HG03139 (cell line): ENCODE results near the gene GALR3.

Source experiments
- ATAC-seq: cut with Tn5 transposase; IDR thresholded peaks from one replicate; pipeline ENCODE4 v1.9.1; 2021; ENCODE audit not compliant: unreplicated experiment

Gene GALR3

DNA sequence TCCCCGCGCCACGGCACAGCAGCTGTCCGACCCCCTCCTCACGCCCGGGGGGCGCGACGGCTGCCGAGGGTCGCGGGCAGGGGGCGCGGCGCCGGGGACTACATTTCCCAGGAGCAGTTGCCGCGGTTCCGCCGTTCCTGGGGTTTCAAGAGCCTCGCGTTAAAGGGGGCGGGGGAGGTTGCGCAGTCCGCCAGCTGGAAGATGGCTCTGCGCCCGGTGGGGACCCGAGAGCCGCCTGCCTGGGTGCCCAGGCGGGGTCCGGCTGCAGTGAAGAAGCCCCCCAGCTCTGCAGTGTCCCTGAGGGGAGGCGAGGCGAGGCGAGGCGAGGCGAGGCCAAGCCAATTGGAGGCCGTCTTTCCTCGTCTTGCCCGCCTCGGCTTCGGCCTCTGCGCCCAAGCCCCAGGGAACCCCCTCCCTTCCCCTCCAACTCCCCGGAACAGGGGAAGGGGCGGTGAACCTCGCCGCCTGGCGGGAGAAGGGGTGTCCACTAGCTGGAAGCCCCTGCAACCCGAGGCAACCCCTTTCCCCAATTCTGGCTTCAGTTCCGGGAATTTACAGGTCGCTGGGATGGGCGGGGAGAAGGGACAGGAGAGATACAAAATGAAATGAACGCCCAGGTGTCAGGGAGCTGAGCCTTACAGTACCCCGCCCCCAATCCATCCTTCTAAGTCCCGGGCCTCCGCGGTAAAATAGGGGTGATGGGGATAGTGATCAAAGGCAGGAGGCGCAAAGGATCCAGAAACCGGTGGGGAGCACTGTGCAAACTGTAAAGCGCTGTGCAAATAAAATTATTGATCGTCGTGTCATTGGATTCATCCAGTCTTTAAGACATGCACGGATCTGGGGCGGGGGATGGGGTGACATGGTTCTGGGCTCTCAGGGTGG lies 20.6 kb upstream of the GALR3 start:
- no peak for ATAC-seq

DNA sequence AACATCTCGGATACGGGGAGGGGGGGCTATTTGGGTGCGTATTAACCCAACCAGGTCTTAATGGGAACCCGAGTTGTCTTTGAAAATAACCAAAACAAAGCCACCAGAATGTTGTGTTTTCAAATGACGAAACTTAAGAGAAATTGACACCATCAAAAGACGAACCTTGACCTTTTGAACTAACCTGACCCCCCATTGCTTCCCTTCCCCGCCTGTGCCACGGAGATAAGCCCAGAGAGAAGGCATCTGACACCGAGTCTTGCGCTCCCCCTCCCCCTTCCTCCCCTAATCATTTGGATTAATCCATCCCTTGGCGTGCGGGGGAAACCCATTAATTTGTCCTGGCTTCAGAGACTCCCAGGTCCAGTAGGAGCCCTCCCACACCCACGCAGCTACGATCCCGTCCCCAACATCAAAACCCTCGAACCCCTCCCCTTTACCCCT lies 20.0 kb upstream of the GALR3 start:
- ATAC-seq: no peak

DNA sequence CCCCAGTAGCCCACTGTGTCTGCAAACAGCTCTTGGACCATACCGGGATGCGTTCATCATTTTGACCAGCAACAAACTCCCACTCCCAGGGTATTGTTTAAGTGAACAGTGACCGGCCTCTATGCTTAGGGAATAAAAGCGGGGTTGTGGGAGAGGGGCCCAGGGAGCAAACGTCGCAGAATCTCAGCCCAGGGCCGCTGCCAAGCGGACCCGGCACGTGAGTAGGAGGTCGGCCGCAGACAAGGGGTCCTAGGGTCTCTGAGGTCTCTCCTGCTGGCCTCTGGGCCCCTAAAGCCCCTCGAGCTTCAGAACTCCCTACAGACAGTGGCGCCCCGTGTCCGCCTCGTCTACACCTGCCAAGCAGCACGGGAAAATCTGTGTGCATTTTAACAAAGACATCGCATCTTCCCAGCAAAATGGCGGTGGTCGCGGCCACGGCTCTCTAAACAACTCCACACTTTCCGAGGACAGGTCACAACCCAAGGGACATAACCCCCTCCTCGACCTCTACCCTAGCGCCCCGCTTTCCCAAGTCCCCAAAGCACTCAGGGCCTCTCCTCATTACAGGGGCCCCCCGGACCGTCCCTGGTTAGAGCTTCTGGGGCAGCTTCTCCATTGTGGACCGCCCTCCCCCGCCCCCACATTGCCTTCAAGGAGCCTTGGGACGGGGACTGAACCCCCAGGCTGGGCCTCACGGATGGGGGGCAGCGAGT lies 19.4 kb upstream of the GALR3 start:
- no peak for ATAC-seq

DNA sequence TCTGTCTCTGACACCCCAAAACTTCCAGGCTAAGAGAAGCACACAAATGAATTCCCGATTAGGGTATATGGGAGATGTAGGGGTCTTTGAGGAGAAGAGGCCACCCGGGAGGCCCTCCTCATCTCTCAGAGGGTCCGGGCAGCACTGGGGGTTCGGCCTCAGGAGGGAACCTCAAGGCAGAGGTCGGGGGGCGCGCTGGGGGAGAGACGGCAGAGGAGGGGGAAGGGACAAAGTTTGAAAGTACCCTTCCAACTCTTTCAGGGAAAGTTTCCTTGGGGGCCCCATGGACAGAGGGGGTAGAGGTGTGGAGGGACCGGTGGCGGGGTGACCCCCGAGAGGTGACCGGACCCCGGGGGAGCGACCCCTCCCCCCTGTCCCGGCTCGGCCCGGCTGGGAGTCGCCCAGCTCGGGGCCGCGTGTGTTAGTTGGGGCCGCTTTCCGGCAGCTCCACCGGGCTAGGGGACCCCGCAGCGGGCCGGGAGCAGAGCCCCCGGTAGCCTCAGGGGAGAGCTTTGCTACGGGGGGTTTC lies 18.8 kb upstream of the GALR3 start:
- ATAC-seq: no peak

DNA sequence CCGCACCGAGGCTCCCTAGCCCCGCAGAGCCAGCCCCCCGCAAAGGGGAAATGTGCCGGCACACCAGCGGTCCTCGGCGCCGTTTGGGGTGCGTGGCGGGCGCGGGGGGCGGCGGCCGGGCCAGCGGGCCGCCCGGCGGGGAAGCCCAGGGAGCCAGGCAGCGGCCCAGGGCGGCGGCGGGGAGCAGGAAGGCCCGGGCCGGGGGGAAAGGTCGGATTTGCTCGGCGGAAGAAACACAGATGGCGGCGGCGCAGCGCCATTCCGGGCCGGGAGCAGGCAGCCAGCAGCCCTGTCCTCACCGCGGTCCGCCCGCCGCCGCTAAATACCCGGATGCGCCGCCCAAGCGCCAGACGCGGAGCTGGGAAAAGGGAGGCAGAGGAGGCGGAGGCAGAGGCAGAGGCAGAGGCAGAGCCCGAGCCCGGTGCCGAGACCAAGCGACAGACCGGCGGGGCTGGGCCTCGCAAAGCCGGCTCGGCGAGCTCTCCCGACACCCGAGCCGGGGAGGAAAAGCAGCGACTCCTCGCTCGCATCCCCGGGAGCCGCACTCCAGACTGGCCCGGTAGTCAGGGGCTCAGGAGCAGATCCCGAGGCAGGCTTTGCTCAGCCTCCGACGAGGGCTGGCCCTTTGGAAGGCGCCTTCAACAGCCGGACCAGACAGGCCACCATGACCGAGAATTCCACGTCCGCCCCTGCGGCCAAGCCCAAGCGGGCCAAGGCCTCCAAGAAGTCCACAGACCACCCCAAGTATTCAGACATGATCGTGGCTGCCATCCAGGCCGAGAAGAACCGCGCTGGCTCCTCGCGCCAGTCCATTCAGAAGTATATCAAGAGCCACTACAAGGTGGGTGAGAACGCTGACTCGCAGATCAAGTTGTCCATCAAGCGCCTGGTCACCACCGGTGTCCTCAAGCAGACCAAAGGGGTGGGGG lies 18.0 kb upstream of the GALR3 start:
- ATAC-seq: no peak

DNA sequence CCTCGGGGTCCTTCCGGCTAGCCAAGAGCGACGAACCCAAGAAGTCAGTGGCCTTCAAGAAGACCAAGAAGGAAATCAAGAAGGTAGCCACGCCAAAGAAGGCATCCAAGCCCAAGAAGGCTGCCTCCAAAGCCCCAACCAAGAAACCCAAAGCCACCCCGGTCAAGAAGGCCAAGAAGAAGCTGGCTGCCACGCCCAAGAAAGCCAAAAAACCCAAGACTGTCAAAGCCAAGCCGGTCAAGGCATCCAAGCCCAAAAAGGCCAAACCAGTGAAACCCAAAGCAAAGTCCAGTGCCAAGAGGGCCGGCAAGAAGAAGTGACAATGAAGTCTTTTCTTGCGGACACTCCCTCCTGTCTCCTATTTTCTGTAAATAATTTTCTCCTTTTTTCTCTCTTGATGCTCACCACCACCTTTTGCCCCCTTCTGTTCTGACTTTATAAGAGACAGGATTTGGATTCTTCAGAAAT lies 17.3 kb upstream of the GALR3 start:
- ATAC-seq: no peak

DNA sequence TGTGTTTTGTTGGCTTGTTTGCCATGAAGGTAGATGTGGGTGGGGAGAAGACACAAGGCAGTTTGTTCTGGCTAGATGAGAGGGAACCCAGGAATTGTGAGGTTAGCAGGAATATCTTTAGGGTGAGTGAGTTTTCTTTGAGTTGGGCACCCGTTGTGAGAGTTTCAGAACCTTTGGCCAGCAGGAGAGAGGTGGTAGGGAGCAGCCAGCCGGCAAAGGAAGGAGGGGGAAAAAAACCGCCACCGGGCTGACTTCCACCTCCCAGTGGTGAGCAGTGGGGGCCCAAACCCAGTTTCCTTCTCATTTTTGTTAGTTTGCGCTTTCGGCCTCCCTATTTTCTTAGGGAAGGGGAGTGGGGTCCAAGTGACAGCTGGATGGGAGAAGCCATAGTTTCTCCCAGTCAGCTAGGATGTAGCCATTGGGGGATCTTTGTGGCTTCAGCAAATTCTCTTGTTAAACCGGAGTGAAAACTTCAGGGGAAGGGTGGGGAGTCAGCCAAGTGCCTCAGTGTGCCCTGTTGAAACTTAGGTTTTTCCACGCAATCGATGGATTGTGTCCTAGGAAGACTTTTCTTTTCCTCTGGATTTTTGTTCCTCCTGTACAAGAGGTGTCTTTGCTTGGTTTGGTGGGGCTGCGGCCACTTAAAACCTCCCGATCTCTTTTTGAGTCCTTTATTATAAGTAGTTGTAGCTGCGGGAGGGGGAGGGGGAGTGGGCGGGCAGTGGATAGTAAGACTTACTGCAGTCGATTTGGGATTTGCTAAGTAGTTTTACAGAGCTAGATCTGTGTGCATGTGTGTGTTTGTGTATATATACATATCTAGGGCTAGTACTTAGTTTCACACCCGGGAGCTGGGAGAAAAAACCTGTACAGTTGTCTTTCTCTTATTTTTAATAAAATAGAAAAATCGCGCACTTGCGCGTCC lies 16.5 kb upstream of the GALR3 start:
- ATAC-seq: no peak

DNA sequence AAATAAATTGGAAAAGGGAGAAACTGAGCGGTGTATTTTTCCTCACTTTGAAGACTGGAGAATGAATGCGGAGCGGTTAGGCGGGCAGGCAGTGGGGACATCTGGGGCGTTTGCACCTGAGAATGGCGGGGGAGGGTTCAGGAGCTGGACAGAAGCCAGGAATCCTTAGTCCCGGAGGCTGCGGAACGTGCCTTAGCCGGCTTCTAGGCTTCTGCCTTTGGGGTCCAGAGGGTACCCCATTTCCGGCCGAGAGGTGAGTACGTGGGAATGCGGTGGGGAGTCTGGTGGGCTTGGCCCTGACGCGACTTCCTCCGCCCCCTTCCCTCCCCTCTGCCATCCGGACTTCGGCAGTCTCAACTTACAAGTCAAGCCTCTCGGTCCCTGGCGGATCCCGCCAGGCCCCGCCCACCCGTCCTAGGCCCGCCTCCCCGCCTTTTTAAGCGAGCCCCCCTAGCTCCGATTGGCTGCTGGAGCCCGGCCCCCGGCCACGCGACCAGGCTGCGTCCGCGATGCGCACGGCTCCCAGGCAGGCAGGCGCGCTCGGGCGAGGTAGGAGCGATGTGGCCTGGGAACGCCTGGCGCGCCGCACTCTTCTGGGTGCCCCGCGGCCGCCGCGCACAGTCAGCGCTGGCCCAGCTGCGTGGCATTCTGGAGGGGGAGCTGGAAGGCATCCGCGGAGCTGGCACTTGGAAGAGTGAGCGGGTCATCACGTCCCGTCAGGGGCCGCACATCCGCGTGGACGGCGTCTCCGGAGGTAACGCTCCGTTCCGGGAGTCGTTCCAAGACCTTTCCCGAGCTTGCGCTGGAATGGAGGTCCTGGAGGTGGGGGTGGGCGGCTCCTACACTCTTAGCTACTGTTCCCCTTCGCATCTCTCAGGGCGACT lies 15.5 kb upstream of the GALR3 start, which contains the start of gene GCAT:
Gene GCAT (plus strand): TSS at position 525 of the 884 bp plus-strand sequence. CDS start 34 bp downstream, at position 559.
- peak; percentile 66 for ATAC-seq

DNA sequence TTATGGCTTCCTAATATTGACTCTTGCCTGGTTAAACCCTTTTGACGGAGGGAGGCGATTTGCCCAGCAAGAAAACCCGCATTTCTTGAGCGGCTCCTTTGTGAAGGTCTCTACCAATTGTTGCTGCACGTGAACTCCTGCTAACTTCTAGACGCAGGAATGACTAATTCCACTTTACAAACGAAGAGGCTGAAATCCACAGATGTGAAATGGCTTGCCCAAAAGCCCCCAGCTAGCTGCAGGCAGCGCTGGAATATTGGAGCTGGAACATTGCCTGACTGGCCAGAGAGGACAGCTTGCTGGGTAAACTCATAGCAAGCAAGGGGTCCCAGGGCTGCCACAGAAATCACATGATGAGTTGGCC lies 14.9 kb upstream of the GALR3 start:
- ATAC-seq: no peak

DNA sequence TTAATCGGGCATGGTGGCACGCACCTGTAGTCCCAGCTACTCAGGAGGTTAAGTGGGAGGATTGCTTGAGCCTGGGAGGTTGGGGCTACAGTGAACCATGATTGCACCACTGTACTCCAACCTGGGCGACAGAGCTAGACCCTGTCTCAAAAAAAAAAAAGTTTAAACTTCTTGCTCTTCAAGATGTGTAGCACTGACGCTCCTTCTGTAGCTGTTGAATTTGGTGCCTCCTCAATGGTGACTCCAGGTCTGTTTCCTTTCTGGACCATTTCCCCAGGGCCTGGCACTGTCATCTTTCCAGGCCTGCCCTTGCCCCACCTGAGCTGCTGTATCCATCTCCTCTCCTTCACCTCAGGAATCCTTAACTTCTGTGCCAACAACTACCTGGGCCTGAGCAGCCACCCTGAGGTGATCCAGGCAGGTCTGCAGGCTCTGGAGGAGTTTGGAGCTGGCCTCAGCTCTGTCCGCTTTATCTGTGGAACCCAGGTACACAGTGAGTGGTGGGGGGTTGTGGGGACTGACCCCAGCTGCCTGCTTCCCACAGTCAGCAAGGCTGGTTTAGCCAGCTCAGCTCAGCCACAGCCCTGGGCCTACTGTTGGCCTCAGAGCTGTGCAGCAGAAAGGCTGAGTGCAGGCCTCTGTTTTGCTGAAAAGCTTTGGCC lies 13.4 kb upstream of the GALR3 start:
- ATAC-seq: no peak

DNA sequence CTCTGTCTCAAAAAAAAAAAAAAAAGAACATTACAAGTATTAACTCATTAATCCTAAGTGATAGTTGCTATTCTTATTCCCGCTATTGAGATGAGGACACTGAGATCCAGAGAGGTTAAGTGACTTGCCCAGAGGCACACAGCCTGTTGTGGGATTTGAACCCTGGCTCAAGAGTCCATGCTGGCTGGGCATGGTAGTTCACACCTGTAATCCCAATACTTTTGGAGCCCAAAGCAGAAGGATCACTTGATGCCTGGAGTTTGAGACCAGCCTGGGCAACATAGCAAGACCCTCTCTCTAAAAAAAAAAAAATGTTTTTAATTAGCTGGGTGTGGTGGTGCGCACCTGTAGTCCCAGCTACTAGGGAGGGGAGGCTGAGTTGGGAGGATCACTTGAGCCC lies 11.3 kb upstream of the GALR3 start:
- ATAC-seq: no peak

DNA sequence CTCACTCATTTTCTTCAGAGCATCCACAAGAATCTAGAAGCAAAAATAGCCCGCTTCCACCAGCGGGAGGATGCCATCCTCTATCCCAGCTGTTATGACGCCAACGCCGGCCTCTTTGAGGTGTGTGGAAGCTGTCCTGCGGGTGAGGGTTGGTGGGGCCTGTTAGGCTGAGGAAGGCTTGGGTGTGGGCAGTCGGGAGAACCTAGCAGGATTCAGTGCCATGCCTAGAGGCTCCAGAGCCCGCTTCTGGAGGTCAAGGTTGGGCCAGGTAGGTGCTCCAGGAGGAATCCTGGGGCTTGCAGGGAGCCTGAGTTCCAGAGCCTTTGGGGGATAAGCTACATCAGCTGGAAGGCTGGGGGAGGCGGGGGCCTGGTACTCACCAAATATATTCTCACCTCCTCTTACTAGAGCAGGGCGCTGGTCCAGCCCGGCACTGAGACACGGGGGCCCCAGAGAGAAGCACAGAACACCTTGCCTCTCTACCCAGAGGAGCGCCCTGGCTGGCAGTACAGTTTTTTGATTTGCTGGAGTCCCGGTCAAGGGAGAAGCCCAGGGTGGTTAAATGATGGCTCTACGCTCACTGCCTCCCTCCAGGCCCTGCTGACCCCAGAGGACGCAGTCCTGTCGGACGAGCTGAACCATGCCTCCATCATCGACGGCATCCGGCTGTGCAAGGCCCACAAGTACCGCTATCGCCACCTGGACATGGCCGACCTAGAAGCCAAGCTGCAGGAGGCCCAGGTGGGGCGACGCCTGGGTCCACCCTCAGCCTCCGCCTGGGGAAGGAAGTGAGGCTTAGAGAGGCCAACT lies 10.1 kb upstream of the GALR3 start:
- no peak for ATAC-seq

DNA sequence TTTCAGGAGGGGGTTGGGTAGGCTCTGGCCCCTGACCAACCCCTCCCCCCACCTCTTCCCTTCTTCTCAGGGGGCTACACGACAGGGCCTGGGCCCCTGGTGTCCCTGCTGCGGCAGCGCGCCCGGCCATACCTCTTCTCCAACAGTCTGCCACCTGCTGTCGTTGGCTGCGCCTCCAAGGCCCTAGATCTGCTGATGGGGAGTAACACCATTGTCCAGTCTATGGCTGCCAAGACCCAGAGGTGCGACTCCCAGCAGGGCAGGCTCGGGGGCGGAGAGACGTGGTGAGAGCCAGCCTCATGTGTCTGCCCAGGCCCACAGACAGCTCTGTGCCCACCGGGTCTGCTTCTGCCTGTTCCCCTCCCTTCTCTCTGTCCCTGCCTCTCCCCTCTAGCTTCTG lies 7.6 kb upstream of the GALR3 start:
- no peak for ATAC-seq

DNA sequence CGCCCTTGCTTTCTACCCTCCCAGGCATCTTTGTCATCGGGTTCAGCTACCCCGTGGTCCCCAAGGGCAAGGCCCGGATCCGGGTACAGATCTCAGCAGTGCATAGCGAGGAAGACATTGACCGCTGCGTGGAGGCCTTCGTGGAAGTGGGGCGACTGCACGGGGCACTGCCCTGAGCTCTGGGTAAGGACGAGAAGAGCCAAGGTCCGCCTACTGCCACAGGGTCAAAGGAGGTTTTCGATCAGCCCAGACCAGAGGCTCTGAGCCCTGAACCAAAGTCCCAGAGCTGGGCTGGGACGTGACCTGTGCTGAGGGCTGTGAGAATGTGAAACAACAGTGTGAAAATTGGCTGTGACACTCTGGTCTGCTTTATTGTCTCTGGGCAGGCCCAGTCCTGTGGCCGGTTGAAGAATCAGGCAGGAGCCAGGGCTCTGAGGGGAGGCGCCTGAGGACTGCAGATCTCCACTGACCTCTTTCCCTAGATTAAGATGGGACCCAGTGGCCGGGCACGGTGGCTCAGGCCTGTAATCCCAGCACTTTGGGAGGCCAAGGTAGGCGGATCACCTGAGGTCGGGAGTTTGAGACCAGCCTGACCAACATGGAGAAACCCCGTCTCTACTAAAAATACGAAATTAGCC lies 6.5 kb upstream of the GALR3 start:
- no peak for ATAC-seq

DNA sequence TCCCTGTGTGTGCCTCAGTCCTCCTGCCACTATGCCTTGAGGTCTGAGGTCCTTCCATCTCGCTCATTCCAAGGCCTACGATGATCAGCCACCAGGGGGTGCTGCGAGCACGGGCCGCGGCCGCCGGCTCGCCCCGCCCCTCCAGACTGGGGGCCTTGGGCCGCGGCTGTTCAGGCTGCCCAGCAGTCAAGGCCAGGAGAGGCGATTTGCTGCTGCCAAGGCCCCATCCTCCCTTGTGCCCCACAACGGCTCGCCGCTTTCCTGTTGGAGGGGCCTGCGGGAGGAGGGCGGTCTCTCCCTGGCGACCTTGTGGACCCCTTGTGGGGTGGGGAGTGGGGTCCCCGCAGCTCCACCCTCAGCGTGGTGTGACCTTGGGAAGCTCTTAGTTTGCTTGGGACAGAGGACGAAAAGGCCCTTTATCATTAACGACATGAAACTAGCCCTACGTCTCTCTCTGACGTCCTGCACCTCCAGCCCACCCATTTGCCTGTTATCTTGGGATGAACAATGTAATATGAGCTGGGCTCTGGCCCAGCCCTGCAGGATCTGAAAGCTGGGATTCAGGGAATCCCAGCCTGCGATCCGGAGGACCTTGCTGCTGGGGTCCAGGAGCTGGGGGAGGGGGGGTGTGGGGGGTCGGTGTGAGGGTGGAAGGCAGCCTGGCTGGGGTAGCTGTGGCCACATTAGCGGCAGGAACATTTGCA lies 5.3 kb upstream of the GALR3 start:
- peak; percentile 60 for ATAC-seq

DNA sequence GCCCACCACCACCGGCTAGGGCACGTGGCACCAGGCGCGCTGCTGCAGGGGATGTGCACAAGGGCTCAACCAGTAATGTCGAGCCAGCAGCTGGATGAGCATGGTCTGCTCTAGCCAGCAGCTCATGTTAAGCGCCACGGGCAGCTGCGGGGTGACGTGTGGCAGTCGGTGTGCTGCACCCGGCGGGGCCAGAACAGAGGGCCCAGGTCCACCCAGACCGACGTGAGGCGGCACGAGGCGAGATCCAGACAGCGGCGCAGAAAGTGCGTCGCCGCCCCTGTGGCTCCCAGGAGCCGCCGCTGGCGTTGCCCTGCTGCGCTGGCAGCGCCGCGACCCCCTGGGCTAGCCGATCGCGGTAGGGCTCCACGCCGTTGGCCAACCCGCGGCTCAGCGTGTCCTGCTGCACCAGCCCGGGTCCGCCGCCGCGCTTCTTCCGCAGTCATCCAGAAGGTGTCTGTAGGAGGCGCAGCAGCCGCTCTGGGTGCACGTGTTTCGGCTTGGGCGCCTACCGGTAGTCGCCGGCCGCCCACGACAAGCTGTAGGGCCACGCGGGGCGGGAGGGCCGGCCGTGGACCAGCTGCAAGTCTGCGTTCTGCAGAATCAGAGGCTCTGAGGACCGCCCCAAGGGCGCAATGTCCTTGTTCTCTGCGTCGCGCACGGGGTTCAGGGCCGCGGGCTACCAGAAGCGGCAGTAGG lies 4.6 kb upstream of the GALR3 start:
- no peak for ATAC-seq
